Measurements from ENCODE around the gene MRC2. TPM values are rescaled to one million over a fixed set of nuclear protein-coding genes. Genes with fewer than 3 reads are reported as not detected.

MRC2 gene
- total RNA-seq, 1 donor from 2014 or later, result 3.1 TPM

DNA sequence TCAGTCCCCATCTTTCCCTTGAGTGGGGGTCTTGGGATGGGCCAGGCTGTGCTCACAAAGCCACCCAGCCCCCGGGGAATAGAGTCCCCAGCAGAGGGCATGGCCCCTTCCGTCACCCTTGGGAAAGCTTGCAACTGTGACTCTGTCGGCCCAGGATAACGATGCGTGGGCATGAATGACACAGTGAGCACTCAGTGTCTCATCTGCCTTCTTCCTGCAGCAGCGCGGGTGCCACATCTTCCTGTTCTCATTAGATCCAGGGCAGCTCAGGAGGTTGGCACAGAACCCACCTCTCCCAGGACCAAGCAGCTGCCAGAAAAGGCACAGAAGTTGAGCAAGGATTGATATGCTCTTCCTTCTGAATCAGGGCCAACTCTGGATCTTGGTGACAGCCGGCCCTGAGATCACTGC is 84.7 kb downstream of the MRC2 start:
- Mint-ChIP-seq H3K27me3 (ENCODE audit: low read depth) (peaks cover 55% of the 10 kb centered on the region), H3K9me3 (no peaks in the 10 kb centered on the region), H3K36me3 (ENCODE audit: low read depth) (no peaks in the 10 kb centered on the region), H3K4me1 (ENCODE audit: low read depth) (no peaks in the 10 kb centered on the region), H3K27ac (no peak overlapping the region), H3K4me3 (ENCODE audit: low read depth) (no peak overlapping the region)
- DNase-seq (ENCODE audit: low spot score), result no peak
- intact Hi-C loops (cut with micrococcal nuclease), result no loop called here

GRCh38 chr17:62713086-62713881 is 85.8 kb downstream of the MRC2 start:
- Mint-ChIP-seq H3K4me1 (ENCODE audit: low read depth) (peaks cover 4% of the 10 kb centered on the region), H3K4me3 (ENCODE audit: low read depth) (no peak overlapping the region), H3K36me3 (ENCODE audit: low read depth) (no peaks in the 10 kb centered on the region), H3K9me3 (no peaks in the 10 kb centered on the region), H3K27ac (no peak overlapping the region), H3K27me3 (ENCODE audit: low read depth) (peaks cover 56% of the 10 kb centered on the region)
- intact Hi-C loops (cut with micrococcal nuclease), result no loop called here
- no peak for DNase-seq (ENCODE audit: low spot score)

GRCh38 chr17:62714016-62714777 is 86.7 kb downstream of the MRC2 start:
- Mint-ChIP-seq H3K4me3 (ENCODE audit: low read depth) (no peak overlapping the region), H3K4me1 (ENCODE audit: low read depth) (peaks cover 10% of the 10 kb centered on the region), H3K9me3 (no peaks in the 10 kb centered on the region), H3K27ac (no peak overlapping the region), H3K36me3 (ENCODE audit: low read depth) (no peaks in the 10 kb centered on the region), H3K27me3 (ENCODE audit: low read depth) (peaks cover 57% of the 10 kb centered on the region)
- intact Hi-C loops (cut with micrococcal nuclease), result no loop called here
- no peak for DNase-seq (ENCODE audit: low spot score)

DNA sequence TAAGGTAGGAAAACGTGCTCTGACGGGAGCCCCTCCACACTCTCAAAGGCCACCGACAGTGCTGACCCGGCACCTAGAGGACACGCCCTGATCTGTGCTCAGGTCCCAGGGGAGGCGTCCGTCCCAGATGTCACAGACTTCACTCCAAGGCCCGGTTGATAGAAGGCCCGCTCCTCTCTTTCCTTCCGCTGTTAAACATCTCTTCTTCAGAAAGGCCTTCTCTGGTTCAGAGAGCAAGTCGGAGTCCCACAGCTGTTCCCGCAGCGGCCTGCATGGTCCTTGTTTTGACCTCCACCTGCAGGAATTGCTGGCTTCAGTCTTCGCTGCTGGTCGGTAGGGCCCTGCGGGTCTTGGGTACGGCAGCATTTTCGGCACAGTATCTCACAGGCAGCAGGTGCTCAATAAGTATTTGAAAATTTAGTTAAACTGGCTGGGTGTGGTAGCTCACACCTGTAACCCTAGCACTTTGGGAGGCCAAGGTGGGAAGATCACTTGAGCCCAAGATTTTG is 88.5 kb downstream of the MRC2 start:
- no peak overlapping the region for H3K4me3 Mint-ChIP-seq (ENCODE audit: low read depth)
- intact Hi-C loops (cut with micrococcal nuclease), result no loop called here
- no peaks in the 10 kb centered on the region for H3K9me3 Mint-ChIP-seq
- peaks cover 63% of the 10 kb centered on the region for H3K27me3 Mint-ChIP-seq (ENCODE audit: low read depth)
- H3K4me1 Mint-ChIP-seq (ENCODE audit: low read depth), result peaks cover 12% of the 10 kb centered on the region
- no peak for DNase-seq (ENCODE audit: low spot score)
- H3K36me3 Mint-ChIP-seq (ENCODE audit: low read depth), result no peaks in the 10 kb centered on the region
- no peak overlapping the region for H3K27ac Mint-ChIP-seq

DNA sequence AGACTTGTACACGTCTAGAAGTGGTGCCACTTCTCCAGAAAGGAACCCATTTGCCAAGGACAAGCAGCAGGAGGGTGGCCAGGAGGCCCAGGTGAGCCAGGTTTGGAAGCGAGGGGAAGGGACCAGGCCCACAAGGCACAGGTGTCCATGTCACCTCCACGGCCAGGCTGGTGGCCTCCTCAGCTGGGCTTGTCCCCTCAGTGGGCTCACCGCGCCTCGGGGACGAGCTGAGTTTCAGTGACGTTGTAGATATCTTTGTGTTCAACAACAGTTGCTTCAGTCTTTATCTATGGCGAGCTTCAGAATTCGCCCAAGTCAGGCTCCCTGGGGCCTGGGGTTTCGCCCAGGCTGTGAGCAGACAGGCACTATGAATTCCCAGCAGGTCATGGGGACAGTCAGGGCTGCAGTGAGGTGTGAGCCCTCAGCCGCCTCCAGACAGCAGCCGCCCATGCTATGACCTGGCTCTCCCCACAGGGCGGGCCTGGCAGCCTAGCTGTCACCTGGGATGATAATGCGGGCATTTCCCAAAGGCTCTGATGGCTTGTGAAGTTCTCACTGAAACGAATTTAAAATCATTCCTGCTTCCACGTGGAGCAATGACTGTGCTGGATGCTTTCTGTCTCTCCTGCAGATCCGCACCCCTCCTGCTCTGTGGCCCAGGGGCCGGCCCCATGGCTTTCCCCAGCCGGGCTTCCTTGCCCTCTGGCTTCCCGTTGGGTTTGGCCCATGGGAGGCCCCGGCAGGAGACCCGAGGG is 89.5 kb downstream of the MRC2 start:
- intact Hi-C loops (cut with micrococcal nuclease), result no loop called here
- H3K36me3 Mint-ChIP-seq (ENCODE audit: low read depth), result no peaks in the 10 kb centered on the region
- H3K27me3 Mint-ChIP-seq (ENCODE audit: low read depth), result peaks cover 58% of the 10 kb centered on the region
- DNase-seq (ENCODE audit: low spot score), result no peak
- H3K4me1 Mint-ChIP-seq (ENCODE audit: low read depth), result peaks cover 12% of the 10 kb centered on the region
- H3K9me3 Mint-ChIP-seq, result no peaks in the 10 kb centered on the region
- no peak overlapping the region for H3K27ac Mint-ChIP-seq
- H3K4me3 Mint-ChIP-seq (ENCODE audit: low read depth), result no peak overlapping the region

DNA sequence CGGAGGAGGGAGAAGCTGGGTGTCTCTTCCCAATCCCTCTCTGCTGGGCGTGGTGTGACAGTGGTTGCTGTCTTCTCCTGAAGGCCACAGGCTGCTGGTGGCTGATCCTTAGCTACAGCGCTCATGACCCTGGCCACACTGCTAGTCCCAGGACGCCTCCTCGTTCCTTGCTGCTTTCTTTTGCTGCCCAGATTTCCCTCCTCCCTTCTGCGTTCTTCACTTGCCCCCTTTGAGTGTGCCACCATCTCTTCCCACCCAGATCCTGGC is 90.1 kb downstream of the MRC2 start:
- intact Hi-C loops (cut with micrococcal nuclease), result no loop called here
- H3K4me3 Mint-ChIP-seq (ENCODE audit: low read depth), result no peak overlapping the region
- H3K36me3 Mint-ChIP-seq (ENCODE audit: low read depth), result no peaks in the 10 kb centered on the region
- peaks cover 12% of the 10 kb centered on the region for H3K4me1 Mint-ChIP-seq (ENCODE audit: low read depth)
- no peak overlapping the region for H3K27ac Mint-ChIP-seq
- no peak for DNase-seq (ENCODE audit: low spot score)
- H3K27me3 Mint-ChIP-seq (ENCODE audit: low read depth), result peaks cover 58% of the 10 kb centered on the region
- no peaks in the 10 kb centered on the region for H3K9me3 Mint-ChIP-seq

- no peaks in the 10 kb centered on the region for H3K9me3 Mint-ChIP-seq
- intact Hi-C loops (cut with micrococcal nuclease), result no loop called here
- H3K27ac Mint-ChIP-seq, result no peak overlapping the region
- H3K4me1 Mint-ChIP-seq (ENCODE audit: low read depth), result peaks cover 12% of the 10 kb centered on the region
- DNase-seq (ENCODE audit: low spot score), result no peak
- no peak overlapping the region for H3K4me3 Mint-ChIP-seq (ENCODE audit: low read depth)
- peaks cover 61% of the 10 kb centered on the region for H3K27me3 Mint-ChIP-seq (ENCODE audit: low read depth)
- H3K36me3 Mint-ChIP-seq (ENCODE audit: low read depth), result no peaks in the 10 kb centered on the region
These were observed 90.4 kb downstream of the MRC2 start for GRCh38 chr17:62717889-62718288.

- Mint-ChIP-seq H3K27me3 (ENCODE audit: low read depth) (peaks cover 63% of the 10 kb centered on the region), H3K36me3 (ENCODE audit: low read depth) (no peaks in the 10 kb centered on the region), H3K9me3 (no peaks in the 10 kb centered on the region), H3K4me3 (ENCODE audit: low read depth) (no peak overlapping the region), H3K4me1 (ENCODE audit: low read depth) (peaks cover 12% of the 10 kb centered on the region), H3K27ac (no peak overlapping the region)
- no peak for DNase-seq (ENCODE audit: low spot score)
- intact Hi-C loops (cut with micrococcal nuclease), result no loop called here
These were observed 91.0 kb downstream of the MRC2 start for GRCh38 chr17:62718429-62718828.

DNA sequence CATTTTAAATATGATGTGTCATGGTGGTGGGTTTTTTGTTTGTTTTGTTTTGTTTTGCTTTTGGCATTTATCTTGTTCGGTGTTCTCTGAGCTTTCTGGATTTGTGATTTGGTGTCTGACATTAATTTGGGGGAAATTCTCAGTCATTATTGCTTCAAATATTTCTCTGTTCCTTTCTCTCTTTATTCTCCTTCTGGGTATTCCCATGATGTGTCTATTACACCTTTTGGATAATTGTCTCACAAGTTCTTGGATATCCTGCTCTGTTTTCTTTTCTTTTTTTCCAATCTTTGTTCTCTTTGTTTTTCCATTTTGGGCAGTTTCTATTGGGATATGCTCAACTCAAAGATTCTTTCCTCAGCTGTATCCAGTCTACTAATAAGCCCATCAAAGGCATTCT is 92.1 kb downstream of the MRC2 start:
- no peaks in the 10 kb centered on the region for H3K36me3 Mint-ChIP-seq (ENCODE audit: low read depth)
- H3K9me3 Mint-ChIP-seq, result no peaks in the 10 kb centered on the region
- no peak for DNase-seq (ENCODE audit: low spot score)
- peaks cover 22% of the 10 kb centered on the region for H3K4me1 Mint-ChIP-seq (ENCODE audit: low read depth)
- H3K4me3 Mint-ChIP-seq (ENCODE audit: low read depth), result no peak overlapping the region
- no peak overlapping the region for H3K27ac Mint-ChIP-seq
- intact Hi-C loops (cut with micrococcal nuclease), result no loop called here
- peaks cover 68% of the 10 kb centered on the region for H3K27me3 Mint-ChIP-seq (ENCODE audit: low read depth)

- no peak for DNase-seq (ENCODE audit: low spot score)
- peaks cover 69% of the 10 kb centered on the region for H3K27me3 Mint-ChIP-seq (ENCODE audit: low read depth)
- H3K9me3 Mint-ChIP-seq, result no peaks in the 10 kb centered on the region
- no peak overlapping the region for H3K4me3 Mint-ChIP-seq (ENCODE audit: low read depth)
- intact Hi-C loops (cut with micrococcal nuclease), result no loop called here
- peaks cover 29% of the 10 kb centered on the region for H3K4me1 Mint-ChIP-seq (ENCODE audit: low read depth)
- no peak overlapping the region for H3K27ac Mint-ChIP-seq
- H3K36me3 Mint-ChIP-seq (ENCODE audit: low read depth), result no peaks in the 10 kb centered on the region
These were observed 92.8 kb downstream of the MRC2 start for GRCh38 chr17:62720126-62720850.

GRCh38 chr17:62722625-62723024 is 95.2 kb downstream of the MRC2 start:
- no peaks in the 10 kb centered on the region for H3K9me3 Mint-ChIP-seq
- H3K4me1 Mint-ChIP-seq (ENCODE audit: low read depth), result peaks cover 30% of the 10 kb centered on the region
- no peak for DNase-seq (ENCODE audit: low spot score)
- peaks cover 79% of the 10 kb centered on the region for H3K27me3 Mint-ChIP-seq (ENCODE audit: low read depth)
- intact Hi-C loops (cut with micrococcal nuclease), result no loop called here
- H3K4me3 Mint-ChIP-seq (ENCODE audit: low read depth), result no peak overlapping the region
- no peaks in the 10 kb centered on the region for H3K36me3 Mint-ChIP-seq (ENCODE audit: low read depth)
- H3K27ac Mint-ChIP-seq, result no peak overlapping the region

DNA sequence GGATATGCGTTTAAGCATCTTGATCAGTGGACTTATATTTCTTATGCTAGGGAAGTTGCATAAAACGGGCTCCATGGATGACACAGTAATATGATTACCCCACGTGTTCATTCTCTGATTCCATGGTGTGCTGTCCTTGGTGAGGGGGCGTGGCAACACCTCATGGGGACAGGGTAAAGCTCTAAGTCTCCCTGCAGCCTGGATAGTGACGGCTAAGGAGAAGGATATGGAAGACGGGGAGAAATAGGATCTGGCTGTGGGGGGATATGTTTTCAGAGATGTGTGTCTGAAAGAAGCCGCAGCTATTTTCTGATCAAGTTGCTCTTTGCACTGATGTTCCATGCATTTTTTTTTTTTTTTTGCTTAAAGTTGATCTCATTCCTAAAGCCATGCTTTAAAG is 96.4 kb downstream of the MRC2 start:
- Mint-ChIP-seq H3K36me3 (ENCODE audit: low read depth) (no peaks in the 10 kb centered on the region), H3K9me3 (no peaks in the 10 kb centered on the region), H3K4me3 (ENCODE audit: low read depth) (no peak overlapping the region), H3K4me1 (ENCODE audit: low read depth) (peaks cover 21% of the 10 kb centered on the region), H3K27ac (peak overlapping the region; percentile 53), H3K27me3 (ENCODE audit: low read depth) (peaks cover 79% of the 10 kb centered on the region)
- intact Hi-C loops (cut with micrococcal nuclease), result loop anchor here (1.0 kb wide), 2 partner anchors 71 to 241 kb away; no protein-coding TSS in a partner anchor
- DNase-seq (ENCODE audit: low spot score), result no peak

All from activated T-helper 2 cell treated with anti-CD3 and anti-CD28 coated beads, Interferon-gamma antibody, Interleukin-2, Interleukin-4, amounts not matched to agents 10 μg/mL and 5 μg/mL and 100 μg/mL, durations not matched to agents 14 hours and 24 hours and 36 hours (primary cell).